A549 (cell line): ENCODE results near the gene MAP3K10.

Experiments
- ATOH8 ChIP-seq: fragments of 250-450 bp; sonication (Bioruptor Pico); IDR thresholded peaks from 2 replicates; pipeline ENCODE4 v1.5.0; 2020; ENCODE audit warnings: low read depth, mild to moderate bottlenecking, moderate library complexity
- CHD2 ChIP-seq: fragments of 150-350 bp; IDR thresholded peaks from 2 replicates; pipeline ENCODE4 v1.6.1; 2014; ENCODE audit warnings: low read length; ENCODE audit not compliant: partially characterized antibody
- CTCF ChIP-seq: fragments of >200 bp; sonication (Bioruptor Twin); formaldehyde crosslinking; IDR thresholded peaks from 3 replicates; pipeline ENCODE4 v1.5.1; 2016
- EP300 ChIP-seq, 2 experiments: fragments of >200 bp; sonication (Bioruptor Twin); formaldehyde crosslinking; IDR thresholded peaks; 2 replicates in 1 of 2; 3 replicates in 1 of 2; pipeline ENCODE4 v1.6.1; 2016 to 2017
- FOSL2 ChIP-seq, 2 experiments: fragments of 450-650 bp in 1 of 2; fragments of >200 bp in 1 of 2; sonication (Bioruptor Twin) in 1 of 2; formaldehyde crosslinking; IDR thresholded peaks; 2 replicates each; pipeline versions ENCODE4 v1.5.0 to v1.6.1; 2016 to 2020; ENCODE audit warnings: mild to moderate bottlenecking in 1 of 2, moderate library complexity in 1 of 2
- JUNB ChIP-seq: fragments of >200 bp; sonication (Bioruptor Twin); formaldehyde crosslinking; IDR thresholded peaks from 2 replicates; pipeline ENCODE4 v1.6.1; 2016
- POLR2A ChIP-seq: IDR thresholded peaks from 2 replicates; pipeline ENCODE4 v1.6.1; 2012; ENCODE audit warnings: mild to moderate bottlenecking, low read length
- RFX5 ChIP-seq: fragments of 450-650 bp; IDR thresholded peaks from 2 replicates; pipeline ENCODE4 v1.7.1; 2014; ENCODE audit warnings: antibody characterized with exemption, mild to moderate bottlenecking, moderate library complexity

GRCh38 chr19:40225440-40226305, 34.4 kb downstream of the MAP3K10 start:
- TF ChIP-seq POLR2A (no peak), EP300 (IDR thresholded peaks at IDR 0.05) (no peak), CTCF (no peak), CHD2 (no peak), JUNB (no peak), FOSL2 (IDR thresholded peaks at IDR 0.05) (no peak), FOSL2 (CRISPR knock-in tag; IDR thresholded peaks at IDR 0.05) (no peak), ATOH8 (no peak), RFX5 (no peak)
